Kidney glomerular epithelial cell (primary cell): Measurements from ENCODE around the gene LDLRAD4.
"Not testable (repeated sequence)": the region's sequence is repeated elsewhere in the genome, so short reads cannot be mapped to it uniquely, and the experiment has no call there.

Source experiments
- DNase-seq: peaks from one replicate; lab custom pipeline; 2025; lab: John Stamatoyannopoulos, UW

The LDLRAD4 gene

GRCh38 chr18:13246591-13246990, 28.0 kb downstream of the LDLRAD4 start:
- DNase-seq: no peak

- no peak for DNase-seq
These were observed 28.9 kb downstream of the LDLRAD4 start for GRCh38 chr18:13247506-13247905.

GRCh38 chr18:13252686-13253410, 34.3 kb downstream of the LDLRAD4 start:
- DNase-seq: no peak

- no peak for DNase-seq
These were observed 35.5 kb downstream of the LDLRAD4 start for GRCh38 chr18:13253786-13254688.

- DNase-seq: no peak
These were observed 36.7 kb downstream of the LDLRAD4 start for GRCh38 chr18:13254971-13255927.

- no peak for DNase-seq
These were observed 38.1 kb downstream of the LDLRAD4 start for GRCh38 chr18:13256444-13257305.

- DNase-seq: no peak
These were observed 38.9 kb downstream of the LDLRAD4 start for GRCh38 chr18:13257361-13257980.

GRCh38 chr18:13258921-13259320, 40.4 kb downstream of the LDLRAD4 start:
- DNase-seq: peak; percentile 28

- no peak for DNase-seq
These were observed 41.1 kb downstream of the LDLRAD4 start for GRCh38 chr18:13259701-13260100.

- peak; percentile 20 for DNase-seq
These were observed 41.8 kb downstream of the LDLRAD4 start for GRCh38 chr18:13260197-13260934.

GRCh38 chr18:13260935-13261640, 42.5 kb downstream of the LDLRAD4 start:
- DNase-seq: no peak

- no peak for DNase-seq
These were observed 43.2 kb downstream of the LDLRAD4 start for GRCh38 chr18:13261661-13262357.

- not testable (repeated sequence) for DNase-seq
These were observed 43.8 kb downstream of the LDLRAD4 start for GRCh38 chr18:13262358-13262680.

- DNase-seq: no peak
These were observed 44.5 kb downstream of the LDLRAD4 start for GRCh38 chr18:13262839-13263691.

- DNase-seq: no peak
These were observed 45.8 kb downstream of the LDLRAD4 start for GRCh38 chr18:13264091-13265007.

- no peak for DNase-seq
These were observed 46.7 kb downstream of the LDLRAD4 start for GRCh38 chr18:13265008-13265910.
